ENCODE results near the gene OSTF1.

GRCh38 chr9:75139201-75139600 is 50.9 kb downstream of the OSTF1 start:
- no peak for TF ChIP-seq CTCF (conservative IDR thresholded peaks at IDR 0.05; ENCODE audit: low read depth, low read length)
- TF ChIP-seq EZH2 (IDR thresholded peaks at IDR 0.05; ENCODE audit: low read length, unreplicated experiment): no peak
- no peak for TF ChIP-seq EZH2phosphoT487 (IDR thresholded peaks at IDR 0.05; ENCODE audit: borderline replicate concordance, low read length)

Data from PC-3 (cell line).